NB4 (cell line): ENCODE results near the gene CALCR.
"Not testable (repeated sequence)": the region's sequence is repeated elsewhere in the genome, so short reads cannot be mapped to it uniquely, and the experiment has no call there.

Experiments
- MYC ChIP-seq: IDR thresholded peaks from 2 replicates; pipeline ENCODE4 v1.6.1; 2011; ENCODE audit warnings: low read depth, low read length
- POLR2A ChIP-seq: IDR thresholded peaks from 2 replicates; pipeline ENCODE4 v1.6.1; 2011; ENCODE audit warnings: mild to moderate bottlenecking; ENCODE audit not compliant: insufficient read length; ENCODE audit errors: extremely low read depth
- TF ChIP-seq, protein P1 (sequence below): IDR thresholded peaks from one replicate; pipeline ENCODE4 v1.5.1; 2012; ENCODE audit warnings: low read depth, low read length

DNA sequence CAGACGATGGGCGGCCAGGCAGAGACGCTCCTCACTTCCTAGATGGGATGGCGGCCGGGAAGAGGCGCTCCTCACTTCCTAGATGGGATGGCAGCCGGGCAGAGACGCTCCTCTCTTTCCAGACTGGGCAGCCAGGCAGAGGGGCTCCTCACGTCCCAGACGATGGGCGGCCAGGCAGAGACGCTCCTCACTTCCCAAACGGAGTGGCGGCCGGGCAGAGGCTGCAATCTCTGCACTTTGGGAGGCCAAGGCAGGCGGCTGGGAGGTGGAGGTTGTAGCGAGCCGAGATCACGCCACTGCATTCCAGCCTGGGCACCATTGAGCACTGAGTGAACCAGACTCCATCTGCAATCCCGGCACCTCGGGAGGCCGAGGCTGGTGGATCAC lies 11.9 kb upstream of the CALCR start:
- TF ChIP-seq, protein P1, sequence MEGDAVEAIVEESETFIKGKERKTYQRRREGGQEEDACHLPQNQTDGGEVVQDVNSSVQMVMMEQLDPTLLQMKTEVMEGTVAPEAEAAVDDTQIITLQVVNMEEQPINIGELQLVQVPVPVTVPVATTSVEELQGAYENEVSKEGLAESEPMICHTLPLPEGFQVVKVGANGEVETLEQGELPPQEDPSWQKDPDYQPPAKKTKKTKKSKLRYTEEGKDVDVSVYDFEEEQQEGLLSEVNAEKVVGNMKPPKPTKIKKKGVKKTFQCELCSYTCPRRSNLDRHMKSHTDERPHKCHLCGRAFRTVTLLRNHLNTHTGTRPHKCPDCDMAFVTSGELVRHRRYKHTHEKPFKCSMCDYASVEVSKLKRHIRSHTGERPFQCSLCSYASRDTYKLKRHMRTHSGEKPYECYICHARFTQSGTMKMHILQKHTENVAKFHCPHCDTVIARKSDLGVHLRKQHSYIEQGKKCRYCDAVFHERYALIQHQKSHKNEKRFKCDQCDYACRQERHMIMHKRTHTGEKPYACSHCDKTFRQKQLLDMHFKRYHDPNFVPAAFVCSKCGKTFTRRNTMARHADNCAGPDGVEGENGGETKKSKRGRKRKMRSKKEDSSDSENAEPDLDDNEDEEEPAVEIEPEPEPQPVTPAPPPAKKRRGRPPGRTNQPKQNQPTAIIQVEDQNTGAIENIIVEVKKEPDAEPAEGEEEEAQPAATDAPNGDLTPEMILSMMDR, result not testable (repeated sequence)
- not testable (repeated sequence) for TF ChIP-seq POLR2A, MYC
